DND-41 (cell line): Measurements from ENCODE around the gene MARS1.

ENCODE experiments used
- ATAC-seq: fragments of 200-7000 bp; cut with Tn5 transposase; 3 replicates; pipeline ENCODE4 v1.9.1; 2021; ENCODE audit warnings: low read depth; ENCODE audit not compliant: insufficient read depth
- DNase-seq: peaks from one replicate; pipeline ENCODE4 v3.0.0-alpha.2; 2020
- H2AFZ ChIP-seq: 2 replicates; pipeline ENCODE4 v1.6.0; 2012; ENCODE audit warnings: low read depth, low read length
- H3K27ac ChIP-seq: 2 replicates; pipeline ENCODE4 v1.5.1; 2012; ENCODE audit warnings: low read length, inconsistent platforms
- H3K27me3 ChIP-seq: fragments of 200-600 bp; sonication (generic); 2 replicates; pipeline ENCODE4 v1.6.0; 2012; ENCODE audit warnings: low read length, mild to moderate bottlenecking, inconsistent platforms; ENCODE audit not compliant: insufficient read depth, poor library complexity
- H3K36me3 ChIP-seq: 2 replicates; pipeline ENCODE4 v1.5.1; 2012; ENCODE audit warnings: low read length, inconsistent platforms; ENCODE audit not compliant: insufficient read depth
- H3K4me1 ChIP-seq: 2 replicates; pipeline ENCODE4 v1.5.1; 2012; ENCODE audit warnings: mild to moderate bottlenecking, low read length; ENCODE audit not compliant: insufficient read depth
- H3K4me2 ChIP-seq: 2 replicates; pipeline ENCODE4 v1.6.0; 2012; ENCODE audit warnings: mild to moderate bottlenecking, moderate library complexity, low read length, inconsistent platforms; ENCODE audit not compliant: insufficient read depth
- H3K4me3 ChIP-seq, 2 experiments: fragments of 200-600 bp in 1 of 2; shearing (Covaris generic) in 1 of 2; 2 replicates each; pipeline ENCODE4 v1.5.1; 2012 to 2016; ENCODE audit warnings: inconsistent platforms in 2 of 2, low read length in 2 of 2, mild to moderate bottlenecking in 2 of 2, low read depth in 1 of 2, moderate library complexity in 1 of 2
- H3K79me2 ChIP-seq: 2 replicates; pipeline ENCODE4 v1.6.0; 2012; ENCODE audit warnings: low read length, inconsistent platforms; ENCODE audit not compliant: insufficient read depth
- H3K9ac ChIP-seq: 2 replicates; pipeline ENCODE4 v1.6.0; 2012; ENCODE audit warnings: low read depth, mild to moderate bottlenecking, inconsistent platforms, low read length, moderate library complexity
- H3K9me3 ChIP-seq: 2 replicates; pipeline ENCODE4 v1.5.1; 2012; ENCODE audit warnings: low read length, moderate library complexity, mild to moderate bottlenecking, inconsistent platforms; ENCODE audit not compliant: insufficient read depth, severe bottlenecking
- H4K20me1 ChIP-seq: 2 replicates; pipeline ENCODE4 v1.6.0; 2012; ENCODE audit warnings: low read length; ENCODE audit not compliant: insufficient read depth
- CTCF ChIP-seq: IDR thresholded peaks from 2 replicates; pipeline ENCODE4 v1.5.1; 2012; ENCODE audit warnings: borderline replicate concordance, low read length, moderate library complexity, mild to moderate bottlenecking; ENCODE audit not compliant: poor library complexity, severe bottlenecking; ENCODE audit errors: extremely low read depth
- EZH2 ChIP-seq: IDR thresholded peaks from 3 replicates; pipeline ENCODE4 v1.6.1; 2012; ENCODE audit warnings: borderline replicate concordance, low read depth, mild to moderate bottlenecking, moderate library complexity, low read length, inconsistent platforms; ENCODE audit not compliant: severe bottlenecking

MARS1 gene

GRCh38 chr12:57462912-57463253, 25.0 kb upstream of the MARS1 start:
- no peaks in the 10 kb centered on the region for H3K9me3 ChIP-seq
- no peak overlapping the region for H3K27ac ChIP-seq
- DNase-seq = no peak
- peak overlapping the region in 1 of 2 experiments; percentile 70; a peak in 1 of 4 replicates for H3K4me3 ChIP-seq
- H3K4me1 ChIP-seq = peaks cover 44% of the 10 kb centered on the region
- H4K20me1 ChIP-seq = no peaks in the 10 kb centered on the region
- peak overlapping the region; percentile 71; the same call in 1 of the 2 replicates for H2AFZ ChIP-seq
- no peaks in the 10 kb centered on the region for H3K36me3 ChIP-seq
- peak overlapping the region; percentile 96 for H3K4me2 ChIP-seq
- no peak for ATAC-seq
- no peak overlapping the region; the same call in 1 of the 2 replicates for H3K9ac ChIP-seq
- TF ChIP-seq CTCF = no peak
- no peak for TF ChIP-seq EZH2
- H3K79me2 ChIP-seq = no peaks in the 10 kb centered on the region
- peaks cover 7% of the 10 kb centered on the region for H3K27me3 ChIP-seq

GRCh38 chr12:57464569-57464968, 23.3 kb upstream of the MARS1 start:
- H3K27me3 ChIP-seq = peaks cover 7% of the 10 kb centered on the region
- H2AFZ ChIP-seq = no peak overlapping the region
- no peaks in the 10 kb centered on the region for H4K20me1 ChIP-seq
- no peaks in the 10 kb centered on the region for H3K79me2 ChIP-seq
- H3K4me1 ChIP-seq = peaks cover 30% of the 10 kb centered on the region
- ATAC-seq (no peak), DNase-seq (no peak)
- no peak overlapping the region for H3K4me2 ChIP-seq
- no peaks in the 10 kb centered on the region for H3K9me3 ChIP-seq
- no peak overlapping the region for H3K27ac ChIP-seq
- TF ChIP-seq EZH2 (no peak), CTCF (no peak)
- H3K36me3 ChIP-seq = peaks cover 5% of the 10 kb centered on the region
- H3K4me3 ChIP-seq = no peak overlapping the region
- no peak overlapping the region for H3K9ac ChIP-seq

GRCh38 chr12:57465030-57465746, 22.7 kb upstream of the MARS1 start:
- Histone ChIP-seq H2AFZ (no peak overlapping the region), H3K79me2 (no peaks in the 10 kb centered on the region), H3K27me3 (peaks cover 7% of the 10 kb centered on the region)

More at GRCh38 chr12:57465030-57465746, 22.7 kb upstream of the MARS1 start:
- H4K20me1 ChIP-seq = no peaks in the 10 kb centered on the region
- TF ChIP-seq CTCF (no peak), EZH2 (no peak)
- H3K36me3 ChIP-seq = peaks cover 5% of the 10 kb centered on the region
- H3K4me1 ChIP-seq = peaks cover 28% of the 10 kb centered on the region
- H3K4me2 ChIP-seq = no peak overlapping the region
- DNase-seq = no peak
- no peak overlapping the region for H3K9ac ChIP-seq
- no peak for ATAC-seq
- H3K27ac ChIP-seq = no peak overlapping the region
- H3K4me3 ChIP-seq = no peak overlapping the region
- H3K9me3 ChIP-seq = no peaks in the 10 kb centered on the region
